GM18909 (cell line): ENCODE results near the gene SYCN.
"Not testable (repeated sequence)": the region's sequence is repeated elsewhere in the genome, so short reads cannot be mapped to it uniquely, and the experiment has no call there.

ENCODE experiments used
- ATAC-seq: cut with Tn5 transposase; IDR thresholded peaks from one replicate; pipeline ENCODE4 v1.9.1; 2021; ENCODE audit warnings: mild to moderate bottlenecking; ENCODE audit not compliant: unreplicated experiment, poor library complexity

The SYCN gene

GRCh38 chr19:39230096-39230764, 26.2 kb upstream of the SYCN start:
- no peak for ATAC-seq

GRCh38 chr19:39224910-39225309, 20.8 kb upstream of the SYCN start:
- ATAC-seq, result no peak

- no peak for ATAC-seq
Observed at GRCh38 chr19:39223703-39224279, 19.7 kb upstream of the SYCN start.

- ATAC-seq, result not testable (repeated sequence)
Observed at GRCh38 chr19:39219108-39219507, 15.0 kb upstream of the SYCN start.

GRCh38 chr19:39218230-39219007, 14.4 kb upstream of the SYCN start:
- no peak for ATAC-seq

GRCh38 chr19:39217094-39217493, 13.0 kb upstream of the SYCN start:
- no peak for ATAC-seq

- ATAC-seq, result not testable (repeated sequence)
Observed at GRCh38 chr19:39215323-39215722, 11.3 kb upstream of the SYCN start.

GRCh38 chr19:39212375-39212742, 8.3 kb upstream of the SYCN start:
- ATAC-seq, result no peak

GRCh38 chr19:39211731-39212374, 7.8 kb upstream of the SYCN start:
- ATAC-seq, result no peak

GRCh38 chr19:39209196-39209595, 5.1 kb upstream of the SYCN start:
- ATAC-seq, result no peak

- no peak for ATAC-seq
Observed at GRCh38 chr19:39208175-39208795, 4.2 kb upstream of the SYCN start.

GRCh38 chr19:39207293-39207836, 3.3 kb upstream of the SYCN start:
- no peak for ATAC-seq

GRCh38 chr19:39206122-39206521, 2.1 kb upstream of the SYCN start:
- ATAC-seq, result no peak

- ATAC-seq, result no peak
Observed at GRCh38 chr19:39205449-39205764, 1.3 kb upstream of the SYCN start.

- no peak for ATAC-seq
Observed at GRCh38 chr19:39202998-39203355, 1.1 kb downstream of the SYCN start.

- ATAC-seq, result no peak
Observed at GRCh38 chr19:39200803-39201115, 3.3 kb downstream of the SYCN start.

- no peak for ATAC-seq
Observed at GRCh38 chr19:39200066-39200802, 3.8 kb downstream of the SYCN start.

GRCh38 chr19:39199025-39199424, 5.0 kb downstream of the SYCN start:
- ATAC-seq, result no peak

- ATAC-seq, result no peak
Observed at GRCh38 chr19:39197808-39198207, 6.3 kb downstream of the SYCN start.

GRCh38 chr19:39196860-39197562, 7.1 kb downstream of the SYCN start, which contains the start of gene NCCRP1:
Gene NCCRP1, plus strand, starts transcription at chr19:39196964. Its CDS starts 19 bp downstream, at chr19:39196983.
- no peak for ATAC-seq
